Putamen (tissue), 1 donor: Measurements from ENCODE around the gene AIFM3.
A peak's percentile ranks its signal among the peaks of the same experiment; 100 is the strongest.

Experiments
- DNase-seq: peaks from one replicate; pipeline ENCODE4 v3.0.0-alpha.2; 2016; ENCODE audit warnings: low spot score

AIFM3 gene

DNA sequence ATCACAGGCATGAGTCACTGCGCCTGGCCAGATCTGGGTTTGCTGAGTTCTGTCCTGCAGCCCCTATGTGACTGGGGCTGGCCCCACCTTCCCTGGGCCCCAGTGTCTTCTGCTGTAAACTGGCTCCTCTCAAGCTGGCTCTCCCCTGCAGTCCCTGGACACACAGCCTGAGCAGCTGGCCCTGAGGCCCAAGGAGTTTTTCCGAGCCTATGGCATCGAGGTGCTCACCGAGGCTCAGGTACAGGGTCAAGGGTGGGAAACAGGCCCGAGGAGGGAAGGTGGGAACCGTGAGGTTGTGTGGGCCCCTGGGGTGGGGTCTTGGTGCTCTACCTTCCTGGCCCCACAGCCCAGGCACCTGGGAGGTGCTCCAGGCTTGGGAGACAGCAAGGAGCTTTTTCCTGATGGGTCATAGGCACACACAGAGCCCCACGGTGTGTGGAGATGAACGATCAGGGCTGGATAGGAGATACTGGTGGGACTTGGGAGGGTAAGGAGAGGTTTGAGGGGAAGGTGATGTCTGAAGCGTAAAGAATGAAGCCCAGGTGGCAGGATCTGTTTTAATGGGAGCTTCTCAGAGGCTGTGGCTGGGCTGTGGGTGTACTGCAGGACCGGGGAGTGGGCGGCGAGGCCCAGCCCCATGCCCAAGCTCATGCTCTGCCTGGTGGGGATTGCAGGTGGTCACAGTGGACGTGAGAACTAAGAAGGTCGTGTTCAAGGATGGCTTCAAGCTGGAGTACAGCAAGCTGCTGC lies 8.7 kb downstream of the AIFM3 start:
- DNase-seq = no peak

DNA sequence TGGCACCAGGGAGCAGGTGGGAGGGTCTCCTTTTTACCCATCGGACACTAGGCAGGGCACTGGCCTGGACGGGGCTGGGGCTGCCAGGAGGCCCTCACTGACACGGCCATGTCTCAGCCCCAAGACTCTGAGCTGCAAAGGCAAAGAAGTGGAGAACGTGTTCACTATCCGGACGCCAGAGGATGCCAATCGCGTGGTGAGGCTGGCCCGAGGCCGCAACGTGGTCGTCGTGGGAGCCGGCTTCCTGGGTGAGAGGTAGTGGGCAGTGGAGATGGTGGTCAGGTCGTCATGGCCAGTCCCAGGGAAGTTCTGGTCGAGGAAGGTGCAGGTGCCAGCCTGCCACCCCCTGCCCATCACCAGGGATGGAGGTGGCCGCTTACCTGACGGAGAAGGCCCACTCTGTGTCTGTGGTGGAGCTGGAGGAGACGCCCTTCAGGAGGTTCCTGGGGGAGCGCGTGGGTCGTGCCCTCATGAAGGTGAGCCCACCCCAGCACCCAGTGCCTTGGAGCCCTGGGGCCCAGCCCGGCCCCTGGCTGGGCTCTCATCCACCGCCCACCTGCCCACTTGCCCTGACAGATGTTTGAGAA lies 9.3 kb downstream of the AIFM3 start:
- no peak for DNase-seq

DNA sequence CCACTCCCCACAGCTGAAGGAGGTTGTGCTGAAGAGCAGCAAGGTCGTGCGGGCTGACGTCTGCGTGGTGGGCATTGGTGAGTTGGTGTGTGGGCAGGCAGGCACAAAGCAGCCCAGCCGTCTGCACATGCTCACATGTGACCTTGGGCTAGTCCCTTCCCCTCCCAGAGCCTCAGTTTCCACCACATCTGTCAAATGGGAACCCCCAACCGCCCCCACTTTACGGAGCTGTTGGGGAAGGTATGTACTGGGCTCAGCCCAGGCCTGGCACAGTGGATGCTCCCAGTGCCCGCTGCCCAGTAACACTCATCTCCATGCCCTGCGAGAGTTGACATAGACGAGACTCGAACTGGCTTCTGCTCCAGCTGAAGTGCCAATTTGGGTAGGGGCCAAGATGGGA lies 10.0 kb downstream of the AIFM3 start:
- no peak for DNase-seq

DNA sequence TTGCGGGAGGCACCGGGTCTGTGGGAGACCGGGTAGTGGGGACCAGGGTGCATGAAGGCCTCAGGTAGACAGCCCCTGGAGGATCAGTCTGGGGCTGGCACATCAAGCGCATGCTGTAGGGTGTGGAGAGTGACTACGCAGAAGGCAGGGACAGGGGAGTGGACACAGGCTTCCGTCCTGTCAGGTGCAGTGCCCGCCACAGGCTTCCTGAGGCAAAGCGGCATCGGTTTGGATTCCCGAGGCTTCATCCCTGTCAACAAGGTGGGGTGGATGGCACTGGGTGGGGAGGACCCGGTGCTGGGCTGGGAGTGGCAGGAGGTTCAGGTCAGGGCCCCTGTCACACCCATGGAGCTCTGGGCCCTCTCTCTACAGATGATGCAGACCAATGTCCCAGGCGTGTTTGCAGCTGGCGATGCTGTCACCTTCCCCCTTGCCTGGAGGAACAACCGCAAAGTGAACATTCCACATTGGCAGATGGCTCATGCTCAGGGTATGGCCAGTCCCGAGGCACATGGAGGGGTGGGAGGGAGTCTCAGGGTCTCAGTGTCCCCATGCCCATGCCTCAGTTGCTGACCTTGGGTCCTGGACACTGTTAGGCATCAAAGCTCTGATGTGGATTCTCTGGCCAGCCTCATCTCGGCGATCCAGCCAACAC lies 10.6 kb downstream of the AIFM3 start:
- no peak for DNase-seq

DNA sequence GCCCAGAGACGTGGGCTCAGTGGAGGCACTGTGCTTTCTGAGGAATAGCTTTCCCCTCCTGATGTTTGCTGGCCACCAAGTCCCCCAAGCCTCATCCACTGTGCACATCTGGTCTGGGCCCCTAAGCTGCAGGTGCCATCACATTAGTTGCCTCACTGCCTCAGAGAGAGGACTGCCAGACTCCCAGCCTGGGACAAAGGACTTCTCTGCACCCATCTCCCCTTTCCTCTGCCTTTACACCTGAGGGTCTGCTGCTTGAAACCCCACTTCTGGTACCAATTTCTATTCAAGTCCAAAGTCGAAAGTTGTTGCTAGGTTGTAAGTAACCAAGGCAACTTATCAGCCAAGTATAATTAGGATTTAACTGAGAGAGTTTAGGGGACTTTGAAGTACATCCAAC lies 11.4 kb downstream of the AIFM3 start:
- no peak for DNase-seq

DNA sequence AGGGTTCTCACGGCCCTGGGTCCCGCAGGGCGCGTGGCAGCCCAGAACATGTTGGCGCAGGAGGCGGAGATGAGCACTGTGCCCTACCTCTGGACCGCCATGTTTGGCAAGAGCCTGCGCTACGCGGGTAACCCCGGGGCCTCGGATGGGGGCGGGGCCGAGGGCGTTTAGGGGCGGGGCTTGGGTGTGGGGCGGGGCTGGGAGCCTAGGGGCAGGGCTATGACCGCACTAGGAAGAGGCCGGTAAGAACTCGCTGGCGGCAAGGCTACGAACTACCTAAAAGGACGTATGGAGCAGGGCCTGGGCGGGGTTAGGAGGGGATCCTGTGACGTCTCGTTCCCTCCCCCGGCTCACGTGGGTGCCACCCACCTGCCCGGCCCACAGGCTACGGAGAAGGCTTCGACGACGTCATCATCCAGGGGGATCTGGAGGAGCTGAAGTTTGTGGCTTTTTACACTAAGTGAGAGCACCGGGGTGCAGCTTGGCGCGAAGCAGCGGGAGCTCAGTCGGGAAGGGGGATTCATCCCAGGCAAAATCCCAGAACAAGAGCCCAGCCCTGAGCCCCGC lies 12.3 kb downstream of the AIFM3 start:
- peak; percentile 48 for DNase-seq

DNA sequence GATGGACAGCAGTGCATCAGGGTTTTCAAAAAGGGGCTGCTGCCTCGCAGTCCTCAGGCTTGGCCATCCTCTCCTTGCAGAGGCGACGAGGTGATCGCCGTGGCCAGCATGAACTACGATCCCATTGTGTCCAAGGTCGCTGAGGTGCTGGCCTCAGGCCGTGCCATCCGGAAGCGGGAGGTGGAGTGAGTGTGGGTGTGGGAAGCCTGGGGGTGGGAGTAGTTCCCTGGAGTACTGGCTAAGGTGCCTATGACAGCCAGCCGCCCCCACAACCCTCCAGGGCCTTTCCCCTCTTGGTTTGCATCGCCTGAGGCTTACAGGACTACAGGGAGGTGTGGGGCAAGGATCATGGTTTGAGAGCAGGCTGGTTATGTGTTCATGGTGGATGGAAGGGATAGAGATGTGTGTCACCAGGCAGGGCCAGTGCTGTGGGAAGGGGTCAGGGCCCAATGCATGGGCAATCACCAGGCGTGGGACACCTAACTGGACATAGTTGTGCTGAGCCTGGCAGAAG lies 12.9 kb downstream of the AIFM3 start:
- no peak for DNase-seq

DNA sequence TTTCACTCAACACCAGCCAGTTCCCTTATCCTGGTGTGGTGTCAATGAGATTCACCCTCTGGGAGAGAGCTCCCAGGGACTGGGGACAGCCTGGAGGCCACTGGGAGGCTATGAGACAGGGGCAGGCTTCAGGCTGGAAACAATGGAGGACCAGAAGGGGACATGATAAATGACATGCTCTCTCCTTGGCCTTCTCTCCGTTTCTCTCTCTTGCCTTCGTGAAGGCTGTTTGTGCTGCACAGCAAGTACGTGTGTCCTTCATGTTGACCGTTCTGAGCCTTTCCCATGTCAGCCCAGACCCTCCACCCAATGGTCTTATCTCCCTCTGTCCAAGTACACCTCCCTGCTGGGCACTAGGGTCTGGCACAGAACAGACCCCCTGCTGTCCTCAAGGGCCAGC lies 13.5 kb downstream of the AIFM3 start:
- DNase-seq = no peak

DNA sequence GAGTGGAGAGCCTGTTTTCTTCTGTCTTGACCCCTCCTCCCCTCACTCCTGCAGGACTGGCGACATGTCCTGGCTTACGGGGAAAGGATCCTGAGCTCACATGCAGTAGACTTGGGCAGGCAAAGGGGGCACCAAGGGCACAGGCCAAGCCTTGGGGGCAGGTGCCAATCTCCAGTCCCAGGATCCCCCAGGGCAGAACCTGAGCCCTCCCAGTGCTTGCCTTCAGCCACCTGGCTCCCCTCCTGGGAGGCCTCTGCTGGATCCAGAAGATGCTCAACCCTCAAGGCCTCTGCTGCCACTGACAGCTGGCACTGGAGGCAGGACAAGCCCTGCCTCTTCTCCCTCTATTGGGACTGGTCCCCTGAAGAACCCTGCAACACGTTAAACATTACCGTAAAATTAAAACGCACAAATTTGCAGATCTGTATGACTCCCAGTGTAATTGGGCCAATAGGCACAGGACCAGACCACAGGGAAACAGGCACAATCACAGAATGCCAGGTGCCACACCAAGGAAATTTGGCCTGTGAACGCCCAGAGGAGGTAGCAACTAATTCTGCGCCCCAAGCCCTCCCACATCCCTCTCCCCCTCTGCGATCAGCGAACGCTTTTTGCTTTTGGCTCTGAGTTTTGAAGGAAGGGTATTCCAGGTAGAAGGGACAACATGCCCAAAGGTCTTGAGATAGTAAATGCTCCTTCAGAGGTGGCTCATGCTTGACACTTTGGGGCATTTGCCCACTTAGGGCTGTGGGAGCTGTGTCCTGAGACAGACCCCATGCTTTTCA lies 14.1 kb downstream of the AIFM3 start:
- DNase-seq = no peak

DNA sequence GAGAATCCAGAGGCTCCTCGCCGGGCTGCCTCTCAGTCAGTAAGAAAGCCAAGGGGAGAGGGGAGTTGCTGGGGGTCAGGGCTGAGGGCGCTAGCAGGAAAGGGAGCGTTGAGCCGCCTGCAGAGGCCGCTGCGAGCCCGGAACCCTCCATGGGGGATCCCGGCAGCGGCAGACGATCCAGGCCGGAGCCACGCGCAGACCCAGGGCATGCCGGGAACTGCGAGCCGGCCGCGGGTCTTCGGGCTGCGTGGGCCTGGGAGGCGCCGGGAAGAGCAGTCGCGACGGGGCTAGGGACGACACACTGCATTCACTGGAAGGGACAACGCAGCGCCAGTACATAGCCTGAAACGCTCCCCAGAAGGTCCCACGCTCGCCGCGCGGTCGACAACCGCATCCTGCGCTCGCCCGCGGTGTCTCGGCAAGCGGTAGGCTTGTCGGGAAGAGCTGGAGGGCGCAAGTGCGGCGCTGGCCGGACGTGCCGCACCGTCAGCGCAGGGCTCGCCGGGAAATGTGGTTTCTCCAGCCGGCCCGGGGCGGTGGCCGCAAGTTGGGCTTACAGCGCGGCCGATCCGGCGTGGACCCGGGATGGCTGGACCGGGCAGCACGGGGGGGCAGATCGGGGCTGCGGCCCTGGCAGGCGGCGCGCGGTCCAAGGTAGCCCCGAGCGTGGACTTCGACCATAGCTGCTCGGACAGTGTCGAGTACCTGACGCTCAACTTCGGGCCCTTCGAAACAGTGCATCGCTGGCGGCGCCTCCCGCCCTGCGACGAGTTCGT lies 14.9 kb downstream of the AIFM3 start, which contains the start of gene LZTR1:
Gene LZTR1 (plus strand): TSS at position 511 of the 776 bp plus-strand sequence. CDS start 75 bp downstream, at position 586.
- peak; percentile 87 for DNase-seq

DNA sequence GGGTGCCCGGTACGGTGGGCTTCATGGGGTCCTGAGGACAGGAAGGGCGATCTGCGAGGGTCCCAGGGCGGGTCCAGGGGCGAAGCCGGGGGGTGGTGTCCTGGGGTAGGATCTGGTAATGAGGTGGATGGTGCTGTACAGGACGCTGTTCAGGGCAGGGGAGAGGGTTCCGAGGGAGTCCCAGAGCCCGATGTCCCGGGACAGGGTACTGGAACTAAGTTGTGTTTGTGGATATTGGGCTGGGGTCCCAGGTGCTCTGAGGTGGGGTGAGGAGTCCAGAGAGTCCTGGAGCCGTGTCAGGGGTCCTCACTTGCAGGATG lies 15.5 kb downstream of the AIFM3 start:
- DNase-seq = no peak

DNA sequence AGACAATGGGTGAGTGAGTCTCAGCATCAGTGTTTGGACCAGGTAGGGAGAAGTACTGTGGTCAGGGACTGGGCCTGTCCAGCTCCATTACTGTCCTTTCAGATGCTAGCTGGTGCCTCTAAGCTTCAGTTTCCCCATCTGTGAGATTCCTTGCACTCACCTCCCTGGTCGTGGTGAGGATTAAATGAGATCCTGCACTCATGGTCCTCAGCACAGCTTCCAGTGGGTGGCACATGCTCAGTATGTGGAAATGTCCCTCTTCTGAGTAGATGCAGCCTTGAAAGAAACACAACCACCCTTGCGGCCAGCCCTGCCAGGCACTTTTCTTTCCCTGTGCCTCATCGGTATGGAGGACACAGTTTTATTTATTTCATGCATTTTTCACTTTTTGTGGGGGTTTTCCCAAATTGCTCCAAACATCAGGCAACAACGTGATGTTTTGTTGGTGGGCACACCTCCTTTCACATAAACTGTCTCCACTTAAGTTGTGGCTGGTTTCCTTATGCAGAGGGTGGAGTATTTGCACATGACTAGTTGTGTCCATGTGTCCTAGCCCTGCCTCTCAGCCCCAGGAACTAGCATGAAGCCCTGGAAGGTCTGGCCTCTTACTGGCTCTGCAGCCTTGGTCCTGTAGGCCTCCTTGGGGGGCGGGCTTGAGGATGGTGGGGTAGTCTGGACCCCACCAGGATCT lies 16.2 kb downstream of the AIFM3 start:
- DNase-seq = no peak

DNA sequence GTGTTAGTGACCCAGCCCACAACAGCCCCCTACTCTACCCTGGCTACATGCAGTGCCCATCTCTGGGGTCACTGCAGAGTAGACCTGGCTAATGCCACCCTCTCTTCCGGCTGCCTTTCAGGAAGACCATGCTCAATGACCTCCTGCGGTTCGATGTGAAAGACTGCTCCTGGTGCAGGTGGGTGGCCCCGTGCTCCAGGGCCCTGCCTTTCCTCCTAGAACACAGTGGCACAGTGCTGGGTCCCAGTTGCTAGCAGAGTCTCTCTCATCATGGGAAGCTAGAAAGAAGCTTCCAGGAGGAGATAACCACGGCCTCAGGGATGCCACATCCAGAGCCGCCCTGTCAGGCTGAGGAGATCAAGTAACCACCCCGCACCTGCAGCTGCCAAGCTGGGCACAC lies 18.7 kb downstream of the AIFM3 start:
- DNase-seq = no peak

DNA sequence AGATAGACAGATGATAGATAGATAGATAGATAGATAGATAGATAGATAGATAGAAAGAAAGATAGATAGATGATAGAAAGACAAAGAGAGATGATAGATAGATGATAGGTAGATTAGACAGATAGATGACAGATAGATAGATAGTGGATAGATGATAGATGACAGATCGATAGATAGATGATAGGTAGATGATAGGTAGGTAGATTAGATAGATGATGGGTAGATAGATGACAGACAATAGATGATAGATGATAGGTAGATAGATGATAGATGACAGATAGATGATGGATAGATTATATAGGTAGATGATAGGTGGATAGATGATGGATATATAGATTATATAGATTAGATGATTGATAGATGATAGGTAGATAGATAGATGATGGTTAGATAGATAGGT lies 19.3 kb downstream of the AIFM3 start:
- DNase-seq = no peak

DNA sequence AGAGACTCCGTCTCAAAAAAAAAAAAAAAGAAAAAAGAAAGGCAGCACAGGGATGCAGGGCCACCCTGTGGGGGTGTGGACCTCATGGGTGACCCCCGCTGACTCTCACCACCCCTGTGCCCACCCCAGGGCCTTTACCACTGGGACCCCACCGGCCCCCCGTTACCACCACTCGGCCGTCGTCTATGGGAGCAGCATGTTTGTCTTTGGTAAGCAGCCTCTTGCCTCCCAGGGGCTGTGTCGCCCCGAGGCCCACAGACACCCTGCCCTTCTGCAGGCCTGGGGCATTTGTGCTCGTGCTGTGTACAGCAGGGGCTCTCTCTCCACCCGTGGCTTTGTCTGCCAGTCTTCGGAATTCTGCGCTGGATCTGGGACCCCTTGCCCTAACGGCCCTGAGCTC lies 20.3 kb downstream of the AIFM3 start:
- no peak for DNase-seq

DNA sequence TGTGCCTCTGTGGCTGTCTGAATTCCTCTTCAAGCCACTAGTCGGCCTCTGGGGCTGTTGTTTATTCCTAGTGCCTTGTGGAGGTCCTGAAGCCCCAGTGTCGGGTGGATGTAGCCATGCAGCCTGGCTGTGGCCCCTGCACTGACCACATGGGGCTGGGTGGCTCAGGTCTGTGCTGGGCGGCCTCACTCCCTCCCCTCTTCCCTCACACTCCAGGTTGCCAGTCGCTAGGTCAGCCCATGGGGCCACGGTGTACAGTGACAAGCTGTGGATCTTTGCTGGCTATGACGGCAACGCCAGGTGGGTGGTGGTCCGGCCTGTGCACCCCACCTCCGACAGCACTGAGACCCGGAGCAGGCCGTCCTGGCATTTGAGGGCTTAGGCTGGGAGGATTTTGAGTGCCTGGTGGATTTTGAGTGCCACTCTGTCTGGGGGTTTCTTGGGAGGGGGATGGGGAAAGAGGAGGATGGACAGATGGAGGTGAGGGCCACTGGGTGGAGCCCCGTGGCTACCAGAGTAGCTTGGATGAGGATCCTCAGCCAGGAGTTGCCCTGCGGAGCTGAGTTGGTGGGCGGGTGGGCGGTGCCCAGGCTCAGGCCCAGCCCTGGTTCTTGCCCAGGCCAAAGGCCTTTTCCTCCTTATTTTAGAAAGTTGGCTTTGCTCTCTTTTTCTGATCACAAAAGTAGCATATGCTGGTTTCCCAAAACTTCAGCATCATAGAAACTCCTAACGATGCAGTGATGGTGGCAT lies 21.7 kb downstream of the AIFM3 start:
- no peak for DNase-seq

DNA sequence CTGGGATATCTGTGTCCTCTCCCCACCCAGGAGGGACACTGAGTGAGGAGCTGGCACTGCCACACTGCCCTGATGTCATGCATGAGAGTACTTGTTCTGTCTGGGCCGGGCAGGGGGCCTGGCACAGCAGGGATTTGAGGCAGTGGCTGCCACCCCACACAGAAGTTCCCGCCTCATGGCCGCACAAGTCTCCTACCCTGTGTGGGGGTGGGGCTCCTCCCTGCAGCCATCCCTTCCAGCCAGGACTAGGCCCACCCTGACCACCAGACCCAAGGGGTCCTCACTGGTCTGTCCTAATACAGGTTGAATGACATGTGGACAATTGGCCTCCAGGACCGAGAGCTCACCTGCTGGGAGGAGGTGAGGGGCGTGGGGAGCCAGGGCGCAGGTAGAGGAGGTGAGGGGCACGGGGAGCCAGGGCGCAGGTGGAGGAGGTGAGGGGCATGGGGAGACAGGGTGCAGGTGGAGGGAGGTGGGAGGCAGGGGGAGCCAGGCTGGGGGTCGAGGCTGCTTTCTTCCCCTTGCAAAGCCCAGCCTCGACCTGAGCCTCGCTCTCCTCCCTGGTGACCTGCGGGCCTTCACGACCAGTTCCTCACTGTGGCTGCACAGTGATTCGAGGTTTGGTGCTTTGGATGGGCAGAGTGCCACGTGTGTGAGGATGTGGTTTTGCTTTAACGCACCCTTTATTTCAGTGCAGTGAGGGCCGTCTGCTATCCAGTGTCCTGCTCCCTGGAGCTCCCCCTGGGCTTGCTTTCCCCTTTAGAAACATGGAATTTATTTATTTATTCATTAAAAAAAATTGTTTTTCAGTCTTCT lies 22.5 kb downstream of the AIFM3 start:
- no peak for DNase-seq

DNA sequence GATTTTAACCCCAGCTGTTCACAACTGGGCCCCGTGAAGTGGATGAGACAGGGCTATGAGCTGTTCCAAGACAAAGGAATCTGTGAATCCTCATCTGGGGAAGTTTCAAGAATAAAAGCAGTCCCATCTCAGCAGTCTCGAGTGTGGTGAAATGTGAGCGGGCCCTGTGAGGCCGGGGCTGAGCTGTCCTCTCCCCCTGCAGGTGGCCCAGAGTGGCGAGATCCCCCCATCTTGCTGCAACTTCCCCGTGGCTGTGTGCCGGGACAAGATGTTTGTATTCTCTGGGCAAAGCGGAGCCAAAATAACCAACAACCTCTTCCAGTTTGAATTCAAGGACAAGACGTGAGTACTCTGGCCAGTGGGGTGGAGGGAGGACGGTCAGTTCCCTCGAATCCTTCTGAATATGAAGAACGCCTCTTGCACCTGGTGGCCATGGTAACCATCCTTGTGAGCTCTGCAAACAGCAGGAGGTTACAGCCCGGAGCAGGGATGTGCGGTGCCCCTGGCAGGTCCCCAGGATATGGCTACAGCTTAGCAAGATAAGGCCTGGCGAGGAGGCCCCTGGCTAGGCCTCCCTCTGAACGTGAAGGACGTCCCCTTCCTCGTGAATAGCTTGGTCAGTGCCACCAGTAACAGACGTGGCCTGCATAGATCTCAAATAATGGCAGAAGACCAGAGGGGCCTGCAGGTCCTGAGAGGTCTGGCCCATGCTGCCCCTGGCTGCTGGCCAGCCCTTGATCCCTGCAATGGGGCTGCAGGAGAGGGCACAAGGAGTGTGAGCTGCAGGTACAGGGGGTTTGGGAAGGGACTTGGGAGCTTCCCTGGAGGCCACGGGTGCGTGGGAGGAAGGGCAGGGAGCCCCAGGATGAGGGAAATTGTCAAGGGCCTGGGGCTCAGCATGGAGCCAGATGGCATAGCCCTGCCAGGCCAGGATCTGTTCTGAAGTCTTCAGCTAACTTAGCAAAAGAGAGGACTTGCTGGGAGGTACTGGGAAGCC lies 23.4 kb downstream of the AIFM3 start:
- DNase-seq = no peak
